ENCODE results near the gene GLT1D1.

GRCh38 chr12:128908254-128908653 lies 55.0 kb downstream of the GLT1D1 start:
- TF ChIP-seq EP300 (IDR thresholded peaks at IDR 0.05; ENCODE audit: low read depth) (no peak), CTCF (IDR thresholded peaks at IDR 0.05) (no peak), POLR2A (IDR thresholded peaks at IDR 0.05) (no peak), POLR2AphosphoS5 (IDR thresholded peaks at IDR 0.05) (no peak)

All from transverse colon (tissue), 4 donors.